ENCODE results near the gene NRIP2.
A peak's percentile ranks its signal among the peaks of the same experiment; 100 is the strongest.

Gene NRIP2

DNA sequence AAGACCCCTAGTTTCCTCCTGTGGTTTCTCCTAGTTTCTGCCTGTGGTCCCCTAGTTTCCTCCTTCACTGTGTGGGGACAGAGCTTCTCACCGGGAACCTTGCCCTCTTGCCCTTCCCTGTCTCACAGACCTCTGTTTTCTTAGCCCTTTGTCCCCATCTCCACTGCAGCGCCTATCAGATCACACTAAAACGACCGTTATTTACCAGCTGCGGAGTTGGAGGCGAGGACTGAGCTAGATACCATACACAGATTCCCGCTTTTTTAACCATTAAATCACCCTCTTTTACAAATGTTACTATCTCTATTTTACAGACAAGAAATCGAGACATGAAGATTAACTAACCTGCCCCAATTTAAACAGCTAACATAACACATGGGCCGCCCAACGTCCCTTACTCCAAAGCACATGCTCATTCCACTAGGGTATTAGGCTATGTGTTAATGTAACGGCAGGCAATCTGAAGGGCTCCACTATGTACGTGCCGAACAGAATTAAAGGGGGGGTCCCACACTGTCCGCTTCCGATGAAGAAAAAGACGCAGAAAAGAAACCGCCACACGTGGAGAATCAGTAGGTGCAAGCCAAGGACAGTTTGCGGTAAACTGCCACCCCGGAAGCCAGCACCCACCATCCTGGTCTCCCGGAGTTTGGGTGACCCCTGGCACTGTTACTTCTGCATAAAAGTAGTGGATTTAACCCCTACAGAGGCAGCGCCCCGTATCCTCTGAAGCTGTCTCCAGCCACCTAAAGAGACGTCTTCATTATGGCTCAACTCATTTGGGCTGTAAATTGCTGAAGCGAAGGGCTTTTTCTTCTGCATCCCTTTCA, 41.9 kb downstream of the NRIP2 start:
- in situ Hi-C loops (cut with MboI; ENCODE audit: low pct_unique_long_range_greater_than_20kb, low sequenced_read_pairs) = no loop called here
- no peak for DNase-seq

DNA sequence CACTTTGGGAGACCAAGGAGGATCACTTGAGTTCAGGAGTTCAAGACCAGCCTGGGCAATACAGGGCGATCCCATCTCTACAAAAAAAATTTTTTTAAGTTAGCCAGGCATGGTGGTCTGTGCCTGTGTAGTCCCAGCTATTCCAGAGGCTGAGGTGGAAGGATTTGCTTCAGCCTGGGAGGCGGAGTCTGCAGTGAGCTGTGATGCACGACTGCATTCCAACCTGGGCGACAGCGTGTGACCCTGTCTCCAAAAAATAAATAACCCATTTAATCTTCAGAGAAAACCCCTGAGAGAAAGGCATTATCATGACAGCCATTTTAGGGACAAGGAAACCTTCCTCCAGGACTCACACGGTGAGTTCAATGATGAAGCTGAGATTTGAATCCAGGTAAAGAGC, 43.7 kb downstream of the NRIP2 start:
- DNase-seq = no peak
- in situ Hi-C loops (cut with MboI; ENCODE audit: low pct_unique_long_range_greater_than_20kb, low sequenced_read_pairs) = no loop called here

DNA sequence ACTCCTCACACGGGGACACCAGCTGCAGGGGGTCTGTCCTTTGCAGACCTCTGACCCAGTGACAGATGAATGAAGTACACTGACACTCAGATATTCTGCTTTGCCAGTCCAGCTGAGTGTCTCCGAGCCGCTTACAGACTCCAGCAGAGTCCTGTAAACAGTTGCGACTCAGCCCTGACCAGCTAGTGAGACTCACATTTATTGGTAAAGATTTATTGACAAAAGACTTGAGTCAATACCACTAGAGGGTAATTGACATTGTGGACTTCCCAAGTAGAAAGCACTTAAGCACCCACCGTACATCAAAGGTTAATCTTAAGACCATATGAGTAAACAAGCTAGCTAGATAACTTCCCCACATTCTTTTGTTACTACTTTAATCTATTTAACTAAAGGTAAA, 49.8 kb downstream of the NRIP2 start:
- DNase-seq = no peak
- in situ Hi-C loops (cut with MboI; ENCODE audit: low pct_unique_long_range_greater_than_20kb, low sequenced_read_pairs) = no loop called here

DNA sequence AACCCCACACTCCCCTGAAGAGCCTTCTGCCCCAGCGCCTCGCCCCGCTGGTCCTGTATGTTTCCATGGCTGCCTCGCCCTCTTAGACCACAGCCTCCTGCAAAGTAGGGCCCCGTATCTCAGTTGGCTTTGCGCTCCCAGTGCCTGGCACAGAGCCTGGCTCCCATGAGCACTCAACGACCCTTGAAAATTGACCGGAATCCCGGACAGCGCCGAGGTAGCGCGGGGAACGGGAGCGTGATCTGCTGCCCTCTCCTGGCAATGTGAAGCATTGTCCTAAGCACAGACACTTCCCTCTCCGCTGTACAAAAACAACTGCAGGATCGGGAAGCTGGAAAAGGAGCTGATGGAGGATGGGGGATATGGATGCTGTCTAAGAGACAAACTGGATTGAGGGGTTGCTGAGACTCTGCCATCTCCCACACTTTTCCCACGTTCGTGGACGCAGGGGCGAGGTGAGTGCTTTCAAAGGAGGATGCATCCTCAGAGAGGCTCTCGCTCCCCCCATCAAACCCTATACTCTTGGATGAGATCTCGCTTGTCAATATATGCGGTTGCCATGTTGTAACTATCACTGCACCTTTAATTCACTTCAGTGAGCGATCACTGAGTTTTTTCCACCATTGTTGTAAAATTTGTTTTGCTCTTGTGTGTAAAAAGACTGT, 50.8 kb downstream of the NRIP2 start:
- in situ Hi-C loops (cut with MboI; ENCODE audit: low pct_unique_long_range_greater_than_20kb, low sequenced_read_pairs) = no loop called here
- DNase-seq = peak; percentile 64

DNA sequence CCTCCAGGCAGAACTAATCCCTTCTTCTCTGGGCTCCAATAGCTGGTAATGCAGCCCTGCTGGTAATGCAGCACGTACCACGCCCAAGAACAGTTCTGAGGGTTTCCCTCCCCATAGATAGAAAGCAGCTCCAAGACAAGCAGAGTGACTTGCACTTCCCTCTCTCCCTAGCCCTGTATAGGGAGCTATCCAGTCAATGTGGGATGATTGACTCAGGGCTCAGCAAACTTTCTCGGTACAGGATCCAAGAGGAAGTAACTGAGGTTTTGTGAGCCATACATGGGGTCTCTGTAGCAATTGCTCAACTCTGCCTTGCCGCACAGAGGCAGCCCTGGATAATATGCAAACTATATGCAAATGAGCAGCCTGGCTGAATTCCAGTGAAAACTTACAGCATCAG, 55.6 kb downstream of the NRIP2 start:
- in situ Hi-C loops (cut with MboI; ENCODE audit: low pct_unique_long_range_greater_than_20kb, low sequenced_read_pairs) = no loop called here
- DNase-seq = peak; percentile 33

DNA sequence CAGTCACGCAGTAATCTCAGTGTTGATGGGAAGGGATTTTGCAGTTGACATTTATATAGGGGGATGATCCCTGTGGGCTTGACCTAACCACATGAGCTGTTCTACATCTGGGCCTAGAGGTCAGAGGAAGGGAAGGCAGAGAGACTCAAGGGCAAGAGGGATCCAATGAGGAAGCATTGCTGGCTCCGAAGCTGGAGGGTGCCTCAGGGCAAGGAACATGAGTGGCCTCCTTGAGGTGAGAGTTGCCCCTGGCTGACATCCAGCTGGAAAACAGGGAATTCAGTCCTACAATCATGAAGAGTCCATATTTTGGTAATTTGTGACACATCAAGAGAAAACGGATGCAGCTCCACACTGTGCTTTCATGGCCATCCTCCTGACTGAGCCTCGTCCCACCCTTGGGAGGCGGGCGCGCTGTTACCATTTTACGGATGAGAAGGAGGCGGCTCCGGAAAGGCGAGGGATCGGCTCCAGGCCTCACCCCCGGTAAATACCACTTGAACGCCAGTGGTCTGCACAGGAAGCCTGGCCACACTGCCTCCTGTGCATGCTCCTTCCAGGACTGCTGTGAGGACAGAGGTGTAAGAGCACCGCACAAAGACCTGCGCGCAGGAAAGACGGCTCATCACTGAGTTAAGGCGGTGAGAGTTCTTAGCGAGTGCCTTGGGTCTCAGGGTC, 58.6 kb downstream of the NRIP2 start:
- in situ Hi-C loops (cut with MboI; ENCODE audit: low pct_unique_long_range_greater_than_20kb, low sequenced_read_pairs) = no loop called here
- no peak for DNase-seq

DNA sequence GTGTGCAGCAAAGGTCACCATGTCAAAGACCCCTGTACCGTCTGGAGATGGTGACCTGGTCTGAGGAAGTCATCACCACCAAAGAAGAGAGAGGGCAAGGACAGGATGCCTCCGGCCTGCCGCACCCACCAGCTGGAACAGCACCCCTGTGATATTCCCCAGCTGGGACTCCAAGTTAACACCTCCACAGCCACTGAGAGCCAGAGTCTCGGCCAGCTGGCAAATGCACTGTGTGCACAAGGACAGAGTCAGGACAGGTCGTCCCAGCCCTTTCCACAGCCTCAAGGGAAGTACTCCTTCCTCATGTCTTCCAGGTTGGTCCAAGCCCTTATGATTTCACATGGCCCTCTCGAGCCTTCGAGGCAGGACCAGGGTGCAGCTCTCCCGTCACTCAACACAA, 59.4 kb downstream of the NRIP2 start:
- no peak for DNase-seq

More for the DNA sequence above, 59.4 kb downstream of the NRIP2 start:
- in situ Hi-C loops (cut with MboI; ENCODE audit: low pct_unique_long_range_greater_than_20kb, low sequenced_read_pairs) = no loop called here
